Neural progenitor cell (in vitro differentiated cells): ENCODE data around the gene HMGCS1. TPM values are rescaled to one million over a fixed set of nuclear protein-coding genes. Genes with fewer than 3 reads are reported as not detected.

Source experiments
- DNase-seq: peaks from one replicate; pipeline ENCODE4 v3.0.0-alpha.2; 2016; ENCODE audit warnings: low spot score
- H2AFZ ChIP-seq: fragments of 200-600 bp; sonication (generic); replicated peaks from 2 replicates; pipeline ENCODE4 v1.6.1; 2016; ENCODE audit warnings: antibody characterized with exemption
- H3F3A ChIP-seq: fragments of 200-600 bp; sonication (generic); 2 replicates; pipeline ENCODE4 v1.6.1; 2016; ENCODE audit warnings: antibody characterized with exemption, low read depth
- H3K27ac ChIP-seq: fragments of 200-600 bp; sonication (generic); 2 replicates; pipeline ENCODE4 v1.5.1; 2016; ENCODE audit warnings: mild to moderate bottlenecking
- H3K27me3 ChIP-seq: fragments of 200-600 bp; sonication (generic); 2 replicates; pipeline ENCODE4 v1.6.1; 2016; ENCODE audit warnings: mild to moderate bottlenecking, moderate library complexity
- H3K36me3 ChIP-seq: fragments of 200-600 bp; sonication (generic); 2 replicates; pipeline ENCODE4 v1.5.1; 2016
- H3K4me1 ChIP-seq: fragments of 200-600 bp; sonication (generic); 2 replicates; pipeline ENCODE4 v1.6.1; 2016; ENCODE audit warnings: mixed run types
- H3K4me2 ChIP-seq: fragments of 200-600 bp; sonication (generic); 2 replicates; pipeline ENCODE4 v1.6.1; 2016
- H3K4me3 ChIP-seq: fragments of 200-600 bp; sonication (generic); 2 replicates; pipeline ENCODE4 v1.5.1; 2016
- H3K79me2 ChIP-seq: fragments of 200-600 bp; sonication (generic); 2 replicates; pipeline ENCODE4 v1.6.1; 2016; ENCODE audit warnings: low read depth
- H3K9ac ChIP-seq: fragments of 200-600 bp; sonication (generic); 2 replicates; pipeline ENCODE4 v1.6.1; 2016
- H3K9me3 ChIP-seq: fragments of 200-600 bp; sonication (generic); 2 replicates; pipeline ENCODE4 v1.5.1; 2016; ENCODE audit warnings: low read depth
- H4K20me1 ChIP-seq: fragments of 200-600 bp; sonication (generic); 2 replicates; pipeline ENCODE4 v1.6.1; 2016; ENCODE audit warnings: low read depth
- H3K27ac Mint-ChIP-seq: 3 replicates; pipeline ENCODE4 v1.8.0; 2021; ENCODE audit warnings: mixed read lengths
- H3K27me3 Mint-ChIP-seq: 2 replicates; pipeline ENCODE4 v1.8.0; 2022; ENCODE audit warnings: low read depth, mild to moderate bottlenecking, inconsistent platforms, moderate library complexity, mixed read lengths; ENCODE audit not compliant: insufficient read depth
- H3K36me3 Mint-ChIP-seq: 3 replicates; pipeline ENCODE4 v1.8.0; 2021; ENCODE audit warnings: mixed read lengths
- H3K4me1 Mint-ChIP-seq: 3 replicates; pipeline ENCODE4 v1.8.0; 2021; ENCODE audit warnings: mixed read lengths
- H3K4me3 Mint-ChIP-seq: 3 replicates; pipeline ENCODE4 v1.8.0; 2021; ENCODE audit warnings: mild to moderate bottlenecking, moderate library complexity, mixed read lengths
- H3K9me3 Mint-ChIP-seq: 3 replicates; pipeline ENCODE4 v1.8.0; 2020; ENCODE audit warnings: mixed read lengths
- CTCF ChIP-seq: fragments of 200-600 bp; sonication (generic); IDR thresholded peaks from 2 replicates; pipeline ENCODE4 v1.5.1; 2017; ENCODE audit warnings: antibody characterized with exemption, mild to moderate bottlenecking
- EZH2 ChIP-seq: fragments of 200-600 bp; sonication (generic); IDR thresholded peaks from 2 replicates; pipeline ENCODE4 v1.6.1; 2017; ENCODE audit warnings: antibody characterized with exemption, mild to moderate bottlenecking, moderate library complexity
- EZH2phosphoT487 ChIP-seq: fragments of 200-600 bp; sonication (generic); IDR thresholded peaks from 2 replicates; pipeline ENCODE4 v1.6.1; 2017; ENCODE audit warnings: antibody characterized with exemption
- total RNA-seq: library from RNA; depleted of rRNA; stranded (reverse); fragments of >200 nt; gene quantifications from 2 replicates; pipeline ENCODE4 v1.2.3, GENCODE V29; 2015; ENCODE audit warnings: low replicate concordance

Gene HMGCS1
- total RNA-seq, 1 donor from 2014 or later: 274 TPM

DNA sequence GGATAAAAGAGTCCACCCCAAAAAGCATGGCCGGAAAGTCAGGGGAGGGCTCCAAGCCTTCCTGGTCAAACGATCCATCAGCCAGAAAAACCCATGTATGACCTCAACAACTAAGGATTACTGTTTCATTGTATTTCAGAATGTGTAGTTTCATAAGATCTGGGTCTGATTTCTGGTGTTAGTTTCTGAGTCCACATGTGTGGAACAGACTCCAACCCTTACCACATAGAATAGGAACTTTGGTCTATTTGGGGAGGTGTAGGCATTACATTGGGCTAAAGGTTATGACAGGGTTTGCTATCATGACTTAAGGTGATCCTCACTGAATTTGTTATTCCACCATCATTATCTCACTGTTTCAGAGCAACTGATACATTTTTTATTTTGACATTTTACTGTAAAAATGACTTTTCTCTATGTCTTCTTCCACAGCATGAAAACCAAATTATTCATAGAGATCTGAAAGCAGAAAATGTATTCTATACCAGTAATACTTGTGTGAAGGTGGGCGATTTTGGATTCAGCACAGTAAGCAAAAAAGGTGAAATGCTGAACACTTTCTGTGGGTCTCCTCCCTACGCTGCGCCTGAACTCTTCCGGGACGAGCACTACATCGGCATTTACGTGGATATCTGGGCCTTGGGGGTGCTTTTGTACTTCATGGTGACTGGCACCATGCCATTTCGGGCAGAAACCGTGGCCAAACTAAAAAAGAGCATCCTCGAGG lies 33.5 kb downstream of the HMGCS1 start:
- no peaks in the 10 kb centered on the region for H3K9me3 ChIP-seq
- H3F3A ChIP-seq: peaks cover under 1% of the 10 kb centered on the region
- peaks cover 7% of the 10 kb centered on the region for H3K4me1 ChIP-seq
- Mint-ChIP-seq H3K27me3 (peaks cover 15% of the 10 kb centered on the region), H3K36me3 (peaks cover 1% of the 10 kb centered on the region), H3K9me3 (peaks cover 3% of the 10 kb centered on the region), H3K27ac (no peak overlapping the region), H3K4me3 (no peak overlapping the region), H3K4me1 (no peaks in the 10 kb centered on the region)
- H3K36me3 ChIP-seq: no peaks in the 10 kb centered on the region
- no peak overlapping the region for H3K9ac ChIP-seq
- no peak overlapping the region for H2AFZ ChIP-seq
- H3K4me2 ChIP-seq: no peak overlapping the region
- no peaks in the 10 kb centered on the region for H3K79me2 ChIP-seq
- no peak for DNase-seq
- H4K20me1 ChIP-seq: no peaks in the 10 kb centered on the region
- no peak overlapping the region for H3K4me3 ChIP-seq
- TF ChIP-seq CTCF (no peak), EZH2 (no peak), EZH2phosphoT487 (no peak)
- no peak overlapping the region for H3K27ac ChIP-seq
- no peaks in the 10 kb centered on the region for H3K27me3 ChIP-seq

- Mint-ChIP-seq H3K27me3 (peaks cover 9% of the 10 kb centered on the region), H3K9me3 (peaks cover 3% of the 10 kb centered on the region), H3K4me1 (peaks cover 4% of the 10 kb centered on the region), H3K4me3 (no peak overlapping the region), H3K27ac (peak overlapping the region; percentile 9), H3K36me3 (no peaks in the 10 kb centered on the region)
- Histone ChIP-seq H3K4me3 (no peak overlapping the region), H3K36me3 (no peaks in the 10 kb centered on the region), H3K9me3 (no peaks in the 10 kb centered on the region), H2AFZ (no peak overlapping the region), H3K4me2 (no peak overlapping the region), H3K27ac (no peak overlapping the region), H3K79me2 (no peaks in the 10 kb centered on the region), H3F3A (peaks cover 11% of the 10 kb centered on the region), H3K27me3 (no peaks in the 10 kb centered on the region), H3K4me1 (peaks cover 15% of the 10 kb centered on the region), H4K20me1 (no peaks in the 10 kb centered on the region), H3K9ac (no peak overlapping the region)
- no peak for TF ChIP-seq EZH2
- TF ChIP-seq EZH2phosphoT487: no peak
- TF ChIP-seq CTCF: no peak
- DNase-seq: no peak
Measured at GRCh38 chr5:43275391-43275790, 37.8 kb downstream of the HMGCS1 start.

GRCh38 chr5:43274435-43275114 lies 38.6 kb downstream of the HMGCS1 start:
- Histone ChIP-seq H3K79me2 (no peaks in the 10 kb centered on the region), H2AFZ (no peak overlapping the region), H3F3A (peaks cover 11% of the 10 kb centered on the region), H3K27ac (no peak overlapping the region), H3K27me3 (no peaks in the 10 kb centered on the region), H3K9me3 (no peaks in the 10 kb centered on the region), H3K4me3 (no peak overlapping the region), H3K36me3 (no peaks in the 10 kb centered on the region), H4K20me1 (no peaks in the 10 kb centered on the region), H3K4me2 (peak overlapping the region; percentile 51), H3K9ac (no peak overlapping the region), H3K4me1 (peaks cover 15% of the 10 kb centered on the region)
- DNase-seq: peak; percentile 34
- Mint-ChIP-seq H3K9me3 (peaks cover 2% of the 10 kb centered on the region), H3K4me1 (peaks cover 4% of the 10 kb centered on the region), H3K27me3 (peaks cover 8% of the 10 kb centered on the region), H3K4me3 (no peak overlapping the region), H3K27ac (no peak overlapping the region), H3K36me3 (no peaks in the 10 kb centered on the region)
- TF ChIP-seq EZH2phosphoT487: no peak
- TF ChIP-seq CTCF: no peak
